Thymus (tissue), 14 donors: Measurements from ENCODE around the gene ALDH1L2. TPM values are rescaled to one million over a fixed set of nuclear protein-coding genes. Genes with fewer than 3 reads are reported as not detected.

Experiments
- DNase-seq, 9 donors: peaks; one replicate each; pipeline ENCODE4 v3.0.0-alpha.2; 2013; ENCODE audit warnings: low spot score in 9 of 9, low read depth in 6 of 9, missing footprints in 1 of 9
- H3K27ac ChIP-seq, 2 donors: one replicate each; pipeline ENCODE4 v1.5.1; 2013; ENCODE audit warnings: control low read depth in 1 of 2, low read depth in 1 of 2, low read length in 1 of 2, mild to moderate bottlenecking in 1 of 2, moderate library complexity in 1 of 2
- H3K27me3 ChIP-seq, 2 donors: one replicate each; pipeline ENCODE4 v1.5.1; 2013; ENCODE audit warnings: low read length in 1 of 2; ENCODE audit not compliant: control insufficient read depth in 2 of 2, insufficient read depth in 1 of 2
- H3K36me3 ChIP-seq, 2 donors: one replicate each; pipeline ENCODE4 v1.5.1; 2013; ENCODE audit warnings: low read length in 1 of 2, mild to moderate bottlenecking in 1 of 2, moderate library complexity in 1 of 2; ENCODE audit not compliant: control insufficient read depth in 2 of 2, insufficient read depth in 2 of 2
- H3K4me1 ChIP-seq, 2 donors: one replicate each; pipeline ENCODE4 v1.5.1; 2013; ENCODE audit warnings: low read length in 2 of 2; ENCODE audit not compliant: control insufficient read depth in 2 of 2, insufficient read depth in 2 of 2
- H3K4me3 ChIP-seq, 2 donors: one replicate each; pipeline ENCODE4 v1.5.1; 2013; ENCODE audit warnings: low read length in 2 of 2, control low read depth in 1 of 2, mild to moderate bottlenecking in 1 of 2
- H3K9me3 ChIP-seq, 2 donors: one replicate each; pipeline ENCODE4 v1.5.1; 2013; ENCODE audit warnings: low read length in 1 of 2, mild to moderate bottlenecking in 1 of 2; ENCODE audit not compliant: control insufficient read depth in 2 of 2, insufficient read depth in 1 of 2
- WGBS: extraction: QIAGEN DNeasy Blood & Tissue Kit; methylation state at CpG from one replicate; pipeline ENCODE4 v1.1.7; 2013; 5-methylcytosine and 5-hydroxymethylcytosine counted together
- long read RNA-seq, 10 donors: transcript quantifications; one replicate each; lab custom pipeline, GENCODE V29; 2026
- polyA plus RNA-seq: library from polyadenylated mRNA; stranded (reverse); fragments of 200-250 nt; gene quantifications from one replicate; pipeline ENCODE4 v1.2.3, GENCODE V29; 2013
- total RNA-seq: library from RNA; stranded (reverse); fragments of 120-200 nt; gene quantifications from one replicate; pipeline ENCODE4 v1.2.4, GENCODE V29; 2013
- donor health status: healthy.

Gene ALDH1L2
- total RNA-seq, result 0.24 TPM
- polyA plus RNA-seq, result 0.55 TPM
- long read RNA-seq, donor 1, result 0 reads
- long read RNA-seq, donor 2, result 0 reads
- long read RNA-seq, donor 3, result 0 reads
- long read RNA-seq, donor 4, result 0 reads
- long read RNA-seq, donor 5, result 0 reads
- long read RNA-seq, donor 6, result 0 reads
- long read RNA-seq, donor 7, result 0 reads
- long read RNA-seq, donor 8, result 0 reads
- long read RNA-seq, donor 9, result 0 reads
- long read RNA-seq, donor 10, result 0 reads

- Histone ChIP-seq H3K9me3 (peaks cover 0 to 9% of the 10 kb centered on the region in 2 donors), H3K4me1 (peaks cover 5 to 8% of the 10 kb centered on the region in 2 donors), H3K4me3 (peak within 1 kb of the TSS in 1 of 2 donors; percentile 40), H3K27ac (no peak within 1 kb of the TSS), H3K27me3 (peaks cover 6 to 35% of the 10 kb centered on the region in 2 donors), H3K36me3 (no peaks in the 10 kb centered on the region)
- 30% methylated on average over 75 of the region's 75 CpGs for WGBS
- DNase-seq, result peak in 2 of 9 donors; percentile 9 to 10
These were observed at the start of gene ALDH1L2 for GRCh38 chr12:105084251-105085250. TSS of gene ALDH1L2 (minus strand) at chr12:105084458. CDS start at chr12:105084436, 22 bp downstream.

- Histone ChIP-seq H3K27ac (no peak overlapping the region), H3K36me3 (peaks cover 19 to 74% of the 10 kb centered on the region in 2 donors), H3K9me3 (no peaks in the 10 kb centered on the region), H3K27me3 (no peaks in the 10 kb centered on the region), H3K4me3 (no peak overlapping the region), H3K4me1 (no peaks in the 10 kb centered on the region)
- no peak for DNase-seq
- 97% methylated on average over 2 of the region's 2 CpGs for WGBS
These were observed 36.3 kb upstream of the ALDH1L2 start for GRCh38 chr12:105120551-105120950.

GRCh38 chr12:105116969-105117368, 32.7 kb upstream of the ALDH1L2 start:
- WGBS, result 95% methylated on average over 1 of the region's 1 CpG

GRCh38 chr12:105113094-105113493, 28.8 kb upstream of the ALDH1L2 start:
- peaks cover 0 to 30% of the 10 kb centered on the region in 2 donors for H3K36me3 ChIP-seq

More at GRCh38 chr12:105116969-105117368, 32.7 kb upstream of the ALDH1L2 start:
- Histone ChIP-seq H3K36me3 (peaks cover 8 to 57% of the 10 kb centered on the region in 2 donors), H3K27ac (no peak overlapping the region), H3K4me1 (no peaks in the 10 kb centered on the region), H3K9me3 (no peaks in the 10 kb centered on the region), H3K4me3 (no peak overlapping the region), H3K27me3 (no peaks in the 10 kb centered on the region)
- no peak for DNase-seq

GRCh38 chr12:105110851-105111250, 26.6 kb upstream of the ALDH1L2 start:
- Histone ChIP-seq H3K9me3 (no peaks in the 10 kb centered on the region), H3K27ac (no peak overlapping the region), H3K4me1 (peaks cover 5 to 7% of the 10 kb centered on the region in 2 donors), H3K27me3 (no peaks in the 10 kb centered on the region), H3K36me3 (peaks cover 0 to 16% of the 10 kb centered on the region in 2 donors), H3K4me3 (no peak overlapping the region)
- DNase-seq, result no peak
- 81% methylated on average over 4 of the region's 4 CpGs for WGBS

More at GRCh38 chr12:105113094-105113493, 28.8 kb upstream of the ALDH1L2 start:
- Histone ChIP-seq H3K9me3 (no peaks in the 10 kb centered on the region), H3K4me3 (no peak overlapping the region), H3K27me3 (no peaks in the 10 kb centered on the region), H3K4me1 (peaks cover 5 to 7% of the 10 kb centered on the region in 2 donors), H3K27ac (no peak overlapping the region)
- 98% methylated on average over 3 of the region's 3 CpGs for WGBS
- DNase-seq, result no peak

GRCh38 chr12:105109465-105110212, 25.4 kb upstream of the ALDH1L2 start:
- Histone ChIP-seq H3K4me3 (peak overlapping the region; percentile 16 to 99), H3K9me3 (no peaks in the 10 kb centered on the region), H3K36me3 (peaks cover 0 to 10% of the 10 kb centered on the region in 2 donors), H3K4me1 (peaks cover 5 to 7% of the 10 kb centered on the region in 2 donors), H3K27me3 (no peaks in the 10 kb centered on the region), H3K27ac (no peak overlapping the region)
- DNase-seq, result peak in 2 of 9 donors; percentile 4 to 7
- WGBS, result 15% methylated on average over 13 of the region's 13 CpGs

GRCh38 chr12:105107494-105108371, 23.5 kb upstream of the ALDH1L2 start, which contains the start of gene WASHC4:
TSS of gene WASHC4 (plus strand) at chr12:105107731. CDS start at chr12:105107801, 70 bp downstream.
- peaks cover 0 to 8% of the 10 kb centered on the region in 2 donors for H3K36me3 ChIP-seq
- peak within 1 kb of the TSS; percentile 97 for H3K27ac ChIP-seq
- under 1% methylated on average over 85 of the region's 85 CpGs for WGBS
- no peaks in the 10 kb centered on the region for H3K27me3 ChIP-seq
- H3K9me3 ChIP-seq, result no peaks in the 10 kb centered on the region
- peaks cover 5 to 7% of the 10 kb centered on the region in 2 donors for H3K4me1 ChIP-seq
- peak within 1 kb of the TSS; percentile 94 to 99 for H3K4me3 ChIP-seq
- peak; percentile 71 to 95 (median 88) for DNase-seq

GRCh38 chr12:105107171-105107493, 22.9 kb upstream of the ALDH1L2 start:
- H3K9me3 ChIP-seq, result no peaks in the 10 kb centered on the region
- WGBS, result under 1% methylated on average over 15 of the region's 15 CpGs
- peak overlapping the region in 1 of 2 donors; percentile 39 for H3K27ac ChIP-seq
- H3K27me3 ChIP-seq, result no peaks in the 10 kb centered on the region
- peak in 2 of 9 donors; percentile 15 to 61 for DNase-seq
- H3K4me1 ChIP-seq, result peaks cover 5 to 7% of the 10 kb centered on the region in 2 donors
- H3K36me3 ChIP-seq, result peaks cover 0 to 4% of the 10 kb centered on the region in 2 donors
- H3K4me3 ChIP-seq, result peak overlapping the region; percentile 94 to 99
